HCT116 (cell line): ENCODE measurements around the gene SMARCAL1.

Source experiments
- CBX3 ChIP-seq: IDR thresholded peaks from 2 replicates; pipeline ENCODE4 v1.6.1; 2012; ENCODE audit warnings: low read depth
- CEBPB ChIP-seq: IDR thresholded peaks from 2 replicates; pipeline ENCODE4 v1.6.1; 2012; ENCODE audit warnings: low read depth
- CTCF ChIP-seq, 3 experiments: fragments of 200-600 bp in 1 of 3; sonication (generic) in 1 of 3; IDR thresholded peaks in 2 of 3; conservative IDR thresholded peaks in 1 of 3; 2 replicates each; pipeline ENCODE4 v1.5.1; 2012 to 2017; ENCODE audit warnings: low read depth in 2 of 3, low read length in 2 of 3, antibody characterized with exemption in 1 of 3, borderline replicate concordance in 1 of 3, control low read depth in 1 of 3, mild to moderate bottlenecking in 1 of 3, mixed read lengths in 1 of 3, mixed run types in 1 of 3, moderate library complexity in 1 of 3; ENCODE audit not compliant: insufficient read depth in 1 of 3
- EZH2 ChIP-seq: fragments of 200-600 bp; sonication (generic); IDR thresholded peaks from 2 replicates; pipeline ENCODE4 v1.6.1; 2017; ENCODE audit warnings: antibody characterized with exemption, mixed run types
- EZH2phosphoT487 ChIP-seq: fragments of 200-600 bp; IDR thresholded peaks from 2 replicates; pipeline ENCODE4 v1.6.1; 2018; ENCODE audit warnings: antibody characterized with exemption, borderline replicate concordance
- FOSL1 ChIP-seq: IDR thresholded peaks from 2 replicates; pipeline ENCODE4 v1.6.1; 2012; ENCODE audit warnings: low read depth
- JUND ChIP-seq: IDR thresholded peaks from 2 replicates; pipeline ENCODE4 v1.6.1; 2012
- POLR2A ChIP-seq: IDR thresholded peaks from 2 replicates; pipeline ENCODE4 v1.7.0; 2011; ENCODE audit warnings: borderline replicate concordance; ENCODE audit not compliant: insufficient read depth, insufficient read length; ENCODE audit errors: extremely low read depth
- POLR2AphosphoS5 ChIP-seq: IDR thresholded peaks from 2 replicates; pipeline ENCODE4 v1.6.1; 2011; ENCODE audit warnings: mild to moderate bottlenecking, low read depth, low read length, moderate library complexity
- SIN3A ChIP-seq: IDR thresholded peaks from 2 replicates; pipeline ENCODE4 v1.6.1; 2012; ENCODE audit warnings: low read depth
- SRF ChIP-seq: IDR thresholded peaks from 2 replicates; pipeline ENCODE4 v1.6.1; 2012; ENCODE audit warnings: low read depth
- YY1 ChIP-seq: IDR thresholded peaks from 2 replicates; pipeline ENCODE4 v1.6.1; 2011; ENCODE audit warnings: low read length, low read depth, moderate library complexity, mild to moderate bottlenecking; ENCODE audit not compliant: insufficient replicate concordance; ENCODE audit errors: extremely low read depth
- TF ChIP-seq, protein P1 (sequence below): IDR thresholded peaks from 2 replicates; pipeline ENCODE4 v1.6.1; 2012; ENCODE audit warnings: low read depth

DNA sequence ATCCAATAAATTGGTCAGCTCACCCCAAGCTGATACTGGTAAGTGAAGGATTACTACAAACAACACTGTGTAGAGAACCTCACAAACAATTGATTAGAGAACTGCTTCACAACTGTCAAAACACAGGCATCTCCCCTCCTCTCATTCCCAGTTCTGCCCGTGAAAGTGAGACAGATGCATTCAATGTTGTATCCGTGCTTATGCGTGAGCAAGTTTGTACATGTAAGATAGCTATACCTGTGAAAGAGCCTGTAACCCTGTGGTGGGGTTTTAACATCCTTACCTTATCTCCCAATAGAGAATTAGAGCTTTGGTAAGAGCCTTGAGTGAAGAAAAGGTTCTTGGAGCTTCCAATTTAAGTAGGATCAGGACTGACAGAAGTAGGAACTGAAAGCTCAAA lies 49.1 kb upstream of the SMARCAL1 start:
- no peak for TF ChIP-seq POLR2AphosphoS5
- TF ChIP-seq CTCF (IDR thresholded peaks at IDR 0.05 in 2 of 3, conservative IDR thresholded peaks at IDR 0.05 in 1 of 3; ENCODE audit: borderline replicate concordance in 1 of 3, insufficient read depth in 1 of 3, low read depth in 2 of 3, low read length in 2 of 3) = no peak
- no peak for TF ChIP-seq JUND
- no peak for TF ChIP-seq FOSL1
- TF ChIP-seq YY1 = no peak
- TF ChIP-seq EZH2phosphoT487 = no peak
- TF ChIP-seq POLR2A = no peak
- TF ChIP-seq SIN3A = no peak
- TF ChIP-seq, protein P1, sequence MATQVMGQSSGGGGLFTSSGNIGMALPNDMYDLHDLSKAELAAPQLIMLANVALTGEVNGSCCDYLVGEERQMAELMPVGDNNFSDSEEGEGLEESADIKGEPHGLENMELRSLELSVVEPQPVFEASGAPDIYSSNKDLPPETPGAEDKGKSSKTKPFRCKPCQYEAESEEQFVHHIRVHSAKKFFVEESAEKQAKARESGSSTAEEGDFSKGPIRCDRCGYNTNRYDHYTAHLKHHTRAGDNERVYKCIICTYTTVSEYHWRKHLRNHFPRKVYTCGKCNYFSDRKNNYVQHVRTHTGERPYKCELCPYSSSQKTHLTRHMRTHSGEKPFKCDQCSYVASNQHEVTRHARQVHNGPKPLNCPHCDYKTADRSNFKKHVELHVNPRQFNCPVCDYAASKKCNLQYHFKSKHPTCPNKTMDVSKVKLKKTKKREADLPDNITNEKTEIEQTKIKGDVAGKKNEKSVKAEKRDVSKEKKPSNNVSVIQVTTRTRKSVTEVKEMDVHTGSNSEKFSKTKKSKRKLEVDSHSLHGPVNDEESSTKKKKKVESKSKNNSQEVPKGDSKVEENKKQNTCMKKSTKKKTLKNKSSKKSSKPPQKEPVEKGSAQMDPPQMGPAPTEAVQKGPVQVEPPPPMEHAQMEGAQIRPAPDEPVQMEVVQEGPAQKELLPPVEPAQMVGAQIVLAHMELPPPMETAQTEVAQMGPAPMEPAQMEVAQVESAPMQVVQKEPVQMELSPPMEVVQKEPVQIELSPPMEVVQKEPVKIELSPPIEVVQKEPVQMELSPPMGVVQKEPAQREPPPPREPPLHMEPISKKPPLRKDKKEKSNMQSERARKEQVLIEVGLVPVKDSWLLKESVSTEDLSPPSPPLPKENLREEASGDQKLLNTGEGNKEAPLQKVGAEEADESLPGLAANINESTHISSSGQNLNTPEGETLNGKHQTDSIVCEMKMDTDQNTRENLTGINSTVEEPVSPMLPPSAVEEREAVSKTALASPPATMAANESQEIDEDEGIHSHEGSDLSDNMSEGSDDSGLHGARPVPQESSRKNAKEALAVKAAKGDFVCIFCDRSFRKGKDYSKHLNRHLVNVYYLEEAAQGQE = no peak
- TF ChIP-seq CBX3 = no peak
- TF ChIP-seq EZH2 = no peak
- no peak for TF ChIP-seq SRF
- no peak for TF ChIP-seq CEBPB
